Activated CD8-positive, alpha-beta memory T cell treated with anti-CD3 and anti-CD28 coated beads for 24 hours (primary cell): ENCODE data around the gene NTRK2.

ENCODE experiments used
- DNase-seq: peaks from one replicate; pipeline ENCODE4 v3.0.0-alpha.2; 2020

The NTRK2 gene

GRCh38 chr9:84993105-84993504 lies 323.6 kb downstream of the NTRK2 start:
- DNase-seq, result no peak

GRCh38 chr9:84996029-84996428 lies 326.5 kb downstream of the NTRK2 start:
- no peak for DNase-seq

GRCh38 chr9:84996716-84997115 lies 327.2 kb downstream of the NTRK2 start:
- no peak for DNase-seq

GRCh38 chr9:84997472-84997871 lies 327.9 kb downstream of the NTRK2 start:
- no peak for DNase-seq

- DNase-seq, result no peak
These were observed 329.1 kb downstream of the NTRK2 start for GRCh38 chr9:84998639-84999038.

GRCh38 chr9:84999788-85000187 lies 330.3 kb downstream of the NTRK2 start:
- no peak for DNase-seq

GRCh38 chr9:85001925-85002324 lies 332.4 kb downstream of the NTRK2 start:
- no peak for DNase-seq

GRCh38 chr9:85004818-85005413 lies 335.4 kb downstream of the NTRK2 start:
- no peak for DNase-seq

- no peak for DNase-seq
These were observed 338.2 kb downstream of the NTRK2 start for GRCh38 chr9:85007748-85008147.

- DNase-seq, result no peak
These were observed 338.7 kb downstream of the NTRK2 start for GRCh38 chr9:85008215-85008614.

- DNase-seq, result no peak
These were observed 339.7 kb downstream of the NTRK2 start for GRCh38 chr9:85009251-85009650.

- DNase-seq, result no peak
These were observed 344.2 kb downstream of the NTRK2 start for GRCh38 chr9:85013703-85014102.

GRCh38 chr9:85014292-85014691 lies 344.8 kb downstream of the NTRK2 start:
- no peak for DNase-seq

- DNase-seq, result no peak
These were observed 347.0 kb downstream of the NTRK2 start for GRCh38 chr9:85016384-85017006.

GRCh38 chr9:85020791-85021190 lies 351.3 kb downstream of the NTRK2 start:
- no peak for DNase-seq

GRCh38 chr9:85021686-85022085 lies 352.2 kb downstream of the NTRK2 start:
- DNase-seq, result no peak

- DNase-seq, result no peak
These were observed 354.8 kb downstream of the NTRK2 start for GRCh38 chr9:85024374-85024773.

- DNase-seq, result no peak
These were observed 356.1 kb downstream of the NTRK2 start for GRCh38 chr9:85025638-85026037.

- DNase-seq, result no peak
These were observed 358.3 kb downstream of the NTRK2 start for GRCh38 chr9:85027870-85028269.

- no peak for DNase-seq
These were observed 360.8 kb downstream of the NTRK2 start for GRCh38 chr9:85030316-85030715.

GRCh38 chr9:85036496-85036895 lies 367.0 kb downstream of the NTRK2 start:
- DNase-seq, result no peak

GRCh38 chr9:85038061-85038460 lies 368.5 kb downstream of the NTRK2 start:
- no peak for DNase-seq

GRCh38 chr9:85038824-85039608 lies 369.5 kb downstream of the NTRK2 start:
- no peak for DNase-seq

- no peak for DNase-seq
These were observed 370.6 kb downstream of the NTRK2 start for GRCh38 chr9:85040146-85040545.
